MM.1S (cell line): Measurements from ENCODE around the gene PM20D1.

Source experiments
- DNase-seq: peaks from one replicate; pipeline ENCODE4 v3.0.0-alpha.2; 2015
- H2AFZ ChIP-seq: fragments of 300-600 bp; sonication (generic); 2 replicates; pipeline ENCODE4 v1.6.0; 2016; ENCODE audit warnings: antibody characterized with exemption, low read length
- H3F3A ChIP-seq: fragments of 300-600 bp; sonication (generic); 2 replicates; pipeline ENCODE4 v1.6.1; 2016; ENCODE audit warnings: mild to moderate bottlenecking, antibody characterized with exemption, low read length, moderate library complexity, mixed read lengths; ENCODE audit not compliant: insufficient read depth
- H3K27ac ChIP-seq: fragments of 300-600 bp; sonication (generic); 2 replicates; pipeline ENCODE4 v1.5.1; 2016; ENCODE audit warnings: mild to moderate bottlenecking, low read length
- H3K27me3 ChIP-seq: fragments of 300-600 bp; sonication (generic); replicated peaks from 2 replicates; pipeline ENCODE4 v1.6.0; 2016; ENCODE audit warnings: low read length; ENCODE audit not compliant: insufficient read depth
- H3K36me3 ChIP-seq: fragments of 300-600 bp; sonication (generic); replicated peaks from 2 replicates; pipeline ENCODE4 v1.6.1; 2016; ENCODE audit warnings: mild to moderate bottlenecking, low read length, mixed read lengths; ENCODE audit not compliant: insufficient read depth
- H3K4me1 ChIP-seq: fragments of 300-600 bp; sonication (generic); 2 replicates; pipeline ENCODE4 v1.6.1; 2016; ENCODE audit warnings: low read length, mixed read lengths
- H3K4me2 ChIP-seq: fragments of 300-600 bp; sonication (generic); 2 replicates; pipeline ENCODE4 v1.6.0; 2016; ENCODE audit warnings: low read depth, low read length
- H3K4me3 ChIP-seq: fragments of 300-600 bp; sonication (generic); 2 replicates; pipeline ENCODE4 v1.5.1; 2016; ENCODE audit warnings: low read length, mixed read lengths
- H3K79me2 ChIP-seq: fragments of 300-600 bp; sonication (generic); 2 replicates; pipeline ENCODE4 v1.6.1; 2016; ENCODE audit warnings: mixed run types, low read length, mixed read lengths
- H3K9ac ChIP-seq: fragments of 300-600 bp; sonication (generic); 2 replicates; pipeline ENCODE4 v1.6.1; 2016; ENCODE audit warnings: low read length, mixed read lengths
- H3K9me2 ChIP-seq: fragments of 300-600 bp; sonication (generic); replicated peaks from 2 replicates; pipeline ENCODE4 v1.6.1; 2016; ENCODE audit warnings: mild to moderate bottlenecking, low read length, mixed read lengths; ENCODE audit not compliant: insufficient read depth
- H3K9me3 ChIP-seq: fragments of 300-600 bp; sonication (generic); replicated peaks from 2 replicates; pipeline ENCODE4 v1.6.1; 2016; ENCODE audit warnings: mild to moderate bottlenecking, low read length, mixed read lengths; ENCODE audit not compliant: insufficient read depth
- H4K20me1 ChIP-seq: fragments of 300-600 bp; sonication (generic); 2 replicates; pipeline ENCODE4 v1.6.1; 2016; ENCODE audit warnings: mild to moderate bottlenecking, low read length, moderate library complexity, mixed read lengths; ENCODE audit not compliant: insufficient read depth
- EZH2 ChIP-seq: fragments of 300-600 bp; sonication (generic); optimal IDR thresholded peaks from 2 replicates; pipeline ENCODE3; 2017; ENCODE audit warnings: low read depth, mild to moderate bottlenecking, antibody characterized with exemption, low read length, mixed read lengths
- EZH2phosphoT487 ChIP-seq: fragments of 300-600 bp; sonication (generic); IDR thresholded peaks from 2 replicates; pipeline ENCODE4 v1.6.1; 2018; ENCODE audit warnings: antibody characterized with exemption, low read length
- TF ChIP-seq, protein P1 (sequence below): fragments of 300-600 bp; sonication (generic); IDR thresholded peaks from 2 replicates; pipeline ENCODE4 v1.5.1; 2016; ENCODE audit warnings: antibody characterized with exemption, low read length, mixed read lengths

The PM20D1 gene

DNA sequence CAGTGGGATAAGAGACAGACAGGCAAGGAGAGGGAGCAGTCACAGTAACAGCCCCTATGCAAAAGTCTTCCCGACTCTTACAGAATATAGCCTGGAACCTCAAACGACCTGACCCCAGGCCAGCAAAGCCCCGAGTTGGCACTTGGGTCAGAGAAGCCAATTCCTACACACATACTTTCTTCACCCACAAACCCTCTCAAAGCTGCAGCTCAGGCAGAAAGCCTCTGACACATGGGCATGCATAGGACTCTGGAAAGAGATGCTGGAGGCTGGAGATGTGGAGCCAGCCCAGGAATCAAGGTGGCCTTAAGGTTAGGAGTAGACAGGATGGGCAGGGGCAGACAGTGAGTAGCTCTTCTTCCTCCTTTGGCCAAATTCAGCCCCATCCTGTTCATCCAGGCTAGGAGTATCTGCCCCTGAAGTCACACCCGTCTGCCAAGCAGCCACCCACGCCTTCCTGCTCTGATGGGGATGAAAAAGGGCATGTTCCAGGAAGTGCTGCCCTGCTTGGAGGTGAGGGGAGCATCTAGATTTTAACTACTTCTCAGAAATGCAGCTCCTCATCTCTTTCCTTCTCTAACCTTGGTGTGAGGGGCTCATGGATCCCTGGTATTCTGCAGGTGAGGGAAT lies 44.7 kb downstream of the PM20D1 start:
- Histone ChIP-seq H3K4me2 (no peak overlapping the region), H3K4me1 (no peaks in the 10 kb centered on the region), H3K27ac (no peak overlapping the region), H4K20me1 (no peaks in the 10 kb centered on the region), H3K36me3 (no peaks in the 10 kb centered on the region), H3K9me2 (no peaks in the 10 kb centered on the region), H2AFZ (no peak overlapping the region), H3K9ac (no peak overlapping the region), H3F3A (no peaks in the 10 kb centered on the region), H3K9me3 (no peaks in the 10 kb centered on the region), H3K79me2 (no peaks in the 10 kb centered on the region), H3K27me3 (no peaks in the 10 kb centered on the region), H3K4me3 (no peak overlapping the region)
- TF ChIP-seq EZH2 (no peak), EZH2phosphoT487 (no peak)
- TF ChIP-seq, protein P1, sequence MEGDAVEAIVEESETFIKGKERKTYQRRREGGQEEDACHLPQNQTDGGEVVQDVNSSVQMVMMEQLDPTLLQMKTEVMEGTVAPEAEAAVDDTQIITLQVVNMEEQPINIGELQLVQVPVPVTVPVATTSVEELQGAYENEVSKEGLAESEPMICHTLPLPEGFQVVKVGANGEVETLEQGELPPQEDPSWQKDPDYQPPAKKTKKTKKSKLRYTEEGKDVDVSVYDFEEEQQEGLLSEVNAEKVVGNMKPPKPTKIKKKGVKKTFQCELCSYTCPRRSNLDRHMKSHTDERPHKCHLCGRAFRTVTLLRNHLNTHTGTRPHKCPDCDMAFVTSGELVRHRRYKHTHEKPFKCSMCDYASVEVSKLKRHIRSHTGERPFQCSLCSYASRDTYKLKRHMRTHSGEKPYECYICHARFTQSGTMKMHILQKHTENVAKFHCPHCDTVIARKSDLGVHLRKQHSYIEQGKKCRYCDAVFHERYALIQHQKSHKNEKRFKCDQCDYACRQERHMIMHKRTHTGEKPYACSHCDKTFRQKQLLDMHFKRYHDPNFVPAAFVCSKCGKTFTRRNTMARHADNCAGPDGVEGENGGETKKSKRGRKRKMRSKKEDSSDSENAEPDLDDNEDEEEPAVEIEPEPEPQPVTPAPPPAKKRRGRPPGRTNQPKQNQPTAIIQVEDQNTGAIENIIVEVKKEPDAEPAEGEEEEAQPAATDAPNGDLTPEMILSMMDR = no peak
- no peak for DNase-seq

DNA sequence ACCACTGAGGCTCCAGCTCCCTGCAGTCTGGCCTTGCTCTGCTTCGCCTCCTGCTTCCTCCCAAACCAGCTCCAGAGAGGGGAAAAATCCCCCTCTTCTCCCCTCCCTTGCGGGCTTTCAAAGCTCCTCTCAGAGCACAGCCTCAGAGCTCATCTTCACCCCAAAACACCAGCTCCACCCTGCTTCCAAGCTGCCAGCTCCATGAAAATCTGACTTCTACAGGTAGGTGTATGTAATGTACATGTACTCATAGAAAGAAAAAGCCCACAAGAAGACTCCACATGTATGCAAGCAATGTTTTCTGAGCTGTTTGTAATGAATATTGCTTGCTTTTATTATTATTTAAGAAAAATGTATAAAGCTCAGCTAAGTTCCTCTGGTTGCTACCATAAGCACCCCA lies 45.3 kb downstream of the PM20D1 start:
- no peaks in the 10 kb centered on the region for H4K20me1 ChIP-seq

DNA sequence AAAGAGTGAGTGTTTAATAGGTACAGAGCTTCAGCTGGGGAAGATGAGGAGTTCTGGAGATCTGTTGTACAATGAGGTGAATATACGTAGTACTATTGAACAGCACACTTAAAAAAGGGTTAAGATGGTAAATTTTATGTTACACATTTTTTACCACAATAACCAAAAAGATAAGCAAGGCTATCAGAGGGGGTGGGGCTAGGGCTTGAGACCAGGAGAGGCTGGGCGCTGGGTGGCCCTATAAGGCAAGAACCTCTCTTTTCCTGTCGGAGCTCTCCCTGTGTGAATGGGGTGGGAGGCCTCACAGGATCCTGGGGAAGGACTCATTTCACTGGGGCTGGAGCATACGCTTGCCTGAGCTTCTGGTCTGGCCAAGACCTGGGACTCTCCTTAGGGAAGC lies 45.9 kb downstream of the PM20D1 start:
- no peak overlapping the region for H3K4me3 ChIP-seq
- H3K9ac ChIP-seq = no peak overlapping the region
- no peak for DNase-seq
- H3K27me3 ChIP-seq = no peaks in the 10 kb centered on the region
- H4K20me1 ChIP-seq = no peaks in the 10 kb centered on the region
- H2AFZ ChIP-seq = no peak overlapping the region
- H3K79me2 ChIP-seq = no peaks in the 10 kb centered on the region
- H3F3A ChIP-seq = no peaks in the 10 kb centered on the region
- H3K4me1 ChIP-seq = no peaks in the 10 kb centered on the region
- TF ChIP-seq EZH2 = no peak
- no peak for TF ChIP-seq EZH2phosphoT487
- TF ChIP-seq, protein P1 = no peak
- no peaks in the 10 kb centered on the region for H3K9me2 ChIP-seq
- H3K4me2 ChIP-seq = no peak overlapping the region
- H3K9me3 ChIP-seq = no peaks in the 10 kb centered on the region
- H3K27ac ChIP-seq = no peak overlapping the region
- H3K36me3 ChIP-seq = no peaks in the 10 kb centered on the region

More for the DNA sequence above, 45.3 kb downstream of the PM20D1 start:
- Histone ChIP-seq H3F3A (no peaks in the 10 kb centered on the region), H3K27me3 (no peaks in the 10 kb centered on the region), H3K79me2 (no peaks in the 10 kb centered on the region), H3K4me1 (no peaks in the 10 kb centered on the region), H3K27ac (no peak overlapping the region), H2AFZ (no peak overlapping the region), H3K9me3 (no peaks in the 10 kb centered on the region), H3K9ac (no peak overlapping the region), H3K4me3 (no peak overlapping the region), H3K4me2 (no peak overlapping the region), H3K9me2 (no peaks in the 10 kb centered on the region), H3K36me3 (no peaks in the 10 kb centered on the region)
- DNase-seq = no peak
- TF ChIP-seq EZH2phosphoT487 (no peak), EZH2 (no peak)
- TF ChIP-seq, protein P1 = no peak
